Ectodermal cell (in vitro differentiated cells): ENCODE data around the gene PRDM16.

Experiments
- H3K27ac ChIP-seq: 2 replicates; pipeline ENCODE4 v1.7.0; 2013; ENCODE audit warnings: mild to moderate bottlenecking, low read depth, low read length; ENCODE audit not compliant: insufficient read depth, poor library complexity, severe bottlenecking
- H3K27me3 ChIP-seq: 2 replicates; pipeline ENCODE4 v1.7.0; 2013; ENCODE audit warnings: mild to moderate bottlenecking, low read length; ENCODE audit not compliant: insufficient read depth, control insufficient read depth, poor library complexity, severe bottlenecking
- H3K36me3 ChIP-seq: one replicate; pipeline ENCODE4 v1.7.0; 2013; ENCODE audit warnings: low read length; ENCODE audit not compliant: control insufficient read depth, insufficient read depth
- H3K4me1 ChIP-seq: one replicate; pipeline ENCODE4 v1.7.0; 2013; ENCODE audit warnings: low read length; ENCODE audit not compliant: control insufficient read depth, insufficient read depth
- H3K4me3 ChIP-seq: 2 replicates; pipeline ENCODE4 v1.7.0; 2013; ENCODE audit warnings: low read depth, low read length, control low read depth; ENCODE audit not compliant: insufficient read depth
- H3K9me3 ChIP-seq: 2 replicates; pipeline ENCODE4 v1.7.0; 2013; ENCODE audit warnings: mild to moderate bottlenecking, low read length, moderate library complexity; ENCODE audit not compliant: control insufficient read depth
- WGBS, 2 experiments: methylation state at CpG; one replicate each; pipeline ENCODE4 v1.1.7; 2013; ENCODE audit warnings: missing lambda C conversion rate in 2 of 2; 5-methylcytosine and 5-hydroxymethylcytosine counted together

The PRDM16 gene

GRCh38 chr1:3063379-3064295, 5.4 kb upstream of the PRDM16 start:
- peak overlapping the region; percentile 23 for H3K4me3 ChIP-seq
- H3K27ac ChIP-seq, result no peak overlapping the region
- H3K9me3 ChIP-seq, result no peaks in the 10 kb centered on the region
- 4 to 5% methylated on average over 91 of the region's 91 CpGs for WGBS, 2 experiments
- peaks cover 83% of the 10 kb centered on the region for H3K27me3 ChIP-seq
- peaks cover 19% of the 10 kb centered on the region for H3K4me1 ChIP-seq
- H3K36me3 ChIP-seq, result no peaks in the 10 kb centered on the region

GRCh38 chr1:3064296-3064850, 4.6 kb upstream of the PRDM16 start:
- Histone ChIP-seq H3K36me3 (no peaks in the 10 kb centered on the region), H3K4me1 (peaks cover 19% of the 10 kb centered on the region), H3K4me3 (no peak overlapping the region), H3K27ac (no peak overlapping the region), H3K9me3 (no peaks in the 10 kb centered on the region), H3K27me3 (peaks cover 87% of the 10 kb centered on the region)
- WGBS, 2 experiments, result 66 to 71% methylated on average over 17 of the region's 17 CpGs

GRCh38 chr1:3064901-3065300, 4.1 kb upstream of the PRDM16 start:
- Histone ChIP-seq H3K27me3 (peaks cover 92% of the 10 kb centered on the region), H3K4me1 (peaks cover 19% of the 10 kb centered on the region), H3K27ac (no peak overlapping the region), H3K4me3 (no peak overlapping the region), H3K36me3 (no peaks in the 10 kb centered on the region), H3K9me3 (no peaks in the 10 kb centered on the region)
- WGBS, 2 experiments, result 70 to 73% methylated on average over 9 of the region's 9 CpGs

- Histone ChIP-seq H3K4me1 (peaks cover 19% of the 10 kb centered on the region), H3K27me3 (peaks cover 93% of the 10 kb centered on the region)
- 55 to 58% methylated on average over 8 of the region's 8 CpGs for WGBS, 2 experiments
These were observed 3.6 kb upstream of the PRDM16 start for GRCh38 chr1:3065396-3065795.

GRCh38 chr1:3065797-3066196, 3.2 kb upstream of the PRDM16 start:
- Histone ChIP-seq H3K27ac (no peak overlapping the region), H3K4me1 (peaks cover 20% of the 10 kb centered on the region), H3K9me3 (no peaks in the 10 kb centered on the region), H3K36me3 (no peaks in the 10 kb centered on the region), H3K4me3 (no peak overlapping the region), H3K27me3 (peaks cover 94% of the 10 kb centered on the region)
- 73 to 75% methylated on average over 7 of the region's 7 CpGs for WGBS, 2 experiments

More at GRCh38 chr1:3065396-3065795, 3.6 kb upstream of the PRDM16 start:
- Histone ChIP-seq H3K4me3 (no peak overlapping the region), H3K36me3 (no peaks in the 10 kb centered on the region), H3K27ac (no peak overlapping the region), H3K9me3 (no peaks in the 10 kb centered on the region)

- 41 to 46% methylated on average over 11 of the region's 11 CpGs for WGBS, 2 experiments
- no peak overlapping the region for H3K27ac ChIP-seq
- H3K27me3 ChIP-seq, result peaks cover 94% of the 10 kb centered on the region
- no peaks in the 10 kb centered on the region for H3K36me3 ChIP-seq
- peaks cover 25% of the 10 kb centered on the region for H3K4me1 ChIP-seq
- no peaks in the 10 kb centered on the region for H3K9me3 ChIP-seq
- H3K4me3 ChIP-seq, result no peak overlapping the region
These were observed 2.7 kb upstream of the PRDM16 start for GRCh38 chr1:3066250-3066711.

GRCh38 chr1:3066826-3067225, 2.2 kb upstream of the PRDM16 start:
- H3K9me3 ChIP-seq, result no peaks in the 10 kb centered on the region

GRCh38 chr1:3067301-3067670, 1.7 kb upstream of the PRDM16 start:
- no peak overlapping the region for H3K27ac ChIP-seq
- peaks cover 94% of the 10 kb centered on the region for H3K27me3 ChIP-seq
- peaks cover 22% of the 10 kb centered on the region for H3K4me1 ChIP-seq
- H3K36me3 ChIP-seq, result no peaks in the 10 kb centered on the region
- H3K9me3 ChIP-seq, result no peaks in the 10 kb centered on the region
- 18 to 19% methylated on average over 29 of the region's 29 CpGs for WGBS, 2 experiments
- no peak overlapping the region for H3K4me3 ChIP-seq

More at GRCh38 chr1:3066826-3067225, 2.2 kb upstream of the PRDM16 start:
- Histone ChIP-seq H3K4me3 (no peak overlapping the region), H3K27me3 (peaks cover 94% of the 10 kb centered on the region), H3K27ac (no peak overlapping the region), H3K36me3 (no peaks in the 10 kb centered on the region), H3K4me1 (peaks cover 27% of the 10 kb centered on the region)
- WGBS, 2 experiments, result 66 to 69% methylated on average over 10 of the region's 10 CpGs

GRCh38 chr1:3067671-3068563, 1.1 kb upstream of the PRDM16 start:
- Histone ChIP-seq H3K4me1 (peaks cover 21% of the 10 kb centered on the region), H3K27ac (no peak overlapping the region), H3K9me3 (no peaks in the 10 kb centered on the region), H3K36me3 (no peaks in the 10 kb centered on the region), H3K4me3 (peak overlapping the region; percentile 35), H3K27me3 (peaks cover 94% of the 10 kb centered on the region)
- 2% methylated on average over 97 of the region's 97 CpGs for WGBS, 2 experiments
